K562 (cell line): Measurements from ENCODE around the gene TNFRSF18. TPM values are rescaled to one million over a fixed set of nuclear protein-coding genes. Genes with fewer than 3 reads are reported as not detected.

Source experiments
- CHAMP1 ChIP-seq: fragments of 450-650 bp; IDR thresholded peaks from 2 replicates; pipeline ENCODE4 v1.6.1; 2016; ENCODE audit warnings: mild to moderate bottlenecking
- CHD4 ChIP-seq: fragments of 200-600 bp; sonication (generic); IDR thresholded peaks from 3 replicates; pipeline ENCODE4 v1.6.1; 2012; ENCODE audit warnings: low read depth, mild to moderate bottlenecking, mixed read lengths, low read length, inconsistent platforms; ENCODE audit not compliant: insufficient read depth, insufficient replicate concordance, poor library complexity, severe bottlenecking
- HDGF ChIP-seq: fragments of 450-650 bp; IDR thresholded peaks from 2 replicates; pipeline ENCODE4 v1.6.1; 2016
- KDM1A ChIP-seq, 2 experiments: fragments of 450-650 bp; IDR thresholded peaks; 2 replicates each; pipeline ENCODE4 v1.6.1; 2016; ENCODE audit warnings: mild to moderate bottlenecking in 2 of 2
- MEIS2 ChIP-seq: fragments of 450-650 bp; IDR thresholded peaks from 2 replicates; pipeline ENCODE4 v1.6.1; 2014; ENCODE audit warnings: mild to moderate bottlenecking; ENCODE audit not compliant: partially characterized antibody
- MIER1 ChIP-seq: fragments of 450-650 bp; IDR thresholded peaks from 2 replicates; pipeline ENCODE4 v1.6.1; 2016; ENCODE audit warnings: antibody characterized with exemption, mild to moderate bottlenecking, low read depth
- MTA2 ChIP-seq: fragments of 450-650 bp; IDR thresholded peaks from 2 replicates; pipeline ENCODE4 v1.6.1; 2016; ENCODE audit warnings: low read depth
- POU5F1 ChIP-seq: fragments of 150-350 bp; IDR thresholded peaks from 2 replicates; pipeline ENCODE4 v1.6.1; 2014; ENCODE audit warnings: borderline replicate concordance, low read length, low read depth, mild to moderate bottlenecking; ENCODE audit not compliant: partially characterized antibody
- RBM15 ChIP-seq: fragments of 200-400 bp; formaldehyde crosslinking; IDR thresholded peaks from 2 replicates; pipeline ENCODE4 v1.6.1; 2018; ENCODE audit warnings: mild to moderate bottlenecking, low read length, moderate library complexity; ENCODE audit not compliant: insufficient read depth
- RBM34 ChIP-seq: fragments of 200-400 bp; formaldehyde crosslinking; IDR thresholded peaks from 2 replicates; pipeline ENCODE4 v1.6.1; 2018; ENCODE audit warnings: low read length, borderline replicate concordance; ENCODE audit not compliant: insufficient read depth
- SETDB1 ChIP-seq: IDR thresholded peaks from one replicate; pipeline ENCODE4 v1.6.1; 2012; ENCODE audit warnings: low read length, control low read depth, inconsistent platforms
- SREBF2 ChIP-seq: sonication (generic); formaldehyde crosslinking; IDR thresholded peaks from 2 replicates; pipeline ENCODE4 v1.4.0; 2020; ENCODE audit warnings: mild to moderate bottlenecking, missing genetic modification reagents
- TGIF2 ChIP-seq: sonication (generic); formaldehyde crosslinking; IDR thresholded peaks from 2 replicates; pipeline ENCODE4 v1.8.1; 2022; ENCODE audit warnings: mild to moderate bottlenecking, missing genetic modification reagents, moderate library complexity
- TRIM28 ChIP-seq: fragments of 450-650 bp; IDR thresholded peaks from 2 replicates; pipeline ENCODE4 v1.6.1; 2017
- WHSC1 ChIP-seq: IDR thresholded peaks from one replicate; pipeline ENCODE4 v1.6.1; 2012; ENCODE audit warnings: low read length, control low read depth, inconsistent platforms
- ZC3H4 ChIP-seq: sonication (generic); formaldehyde crosslinking; IDR thresholded peaks from 2 replicates; pipeline ENCODE4 v1.9.0; 2021; ENCODE audit warnings: missing genetic modification reagents, borderline replicate concordance
- ZNF699 ChIP-seq: fragments of 250-450 bp; sonication (Bioruptor Pico); IDR thresholded peaks from 2 replicates; pipeline ENCODE4 v1.8.0; 2021; ENCODE audit warnings: mild to moderate bottlenecking, moderate library complexity; ENCODE audit not compliant: insufficient replicate concordance
- ZSCAN32 ChIP-seq: fragments of 450-650 bp; formaldehyde crosslinking; IDR thresholded peaks from 2 replicates; pipeline ENCODE4 v1.4.0; 2020; ENCODE audit warnings: mild to moderate bottlenecking, moderate library complexity
- polyA plus RNA-seq, 8 experiments: library from polyadenylated mRNA; depleted of rRNA in 4 of 8; stranded (reverse) in 5 of 8; unstranded in 3 of 8; fragments of >200 nt; fragmentation: Nextera tagmentation in 2 of 8; fragmentation: Illumina TruSeq in 1 of 8; extraction: Ambion mirVana in 2 of 8; extraction: Trizol in 1 of 8; gene quantifications; 2 replicates each; pipeline versions ENCODE4 v1.2.1 to v1.2.3, GENCODE V29; 2011 to 2014; ENCODE audit warnings: inconsistent platforms in 1 of 8, missing spikeins in 1 of 8
- total RNA-seq, 7 experiments: library from RNA; depleted of rRNA in 6 of 7; stranded (reverse); fragments of >200 nt in 6 of 7; fragmentation: Illumina TruSeq in 2 of 7; extraction: Trizol in 2 of 7; gene quantifications; 2 replicates each; pipeline versions ENCODE4 v1.2.1 to v1.2.3, GENCODE V29; 2011 to 2021; ENCODE audit warnings: low replicate concordance in 1 of 7
- TF ChIP-seq, protein P1 (sequence below): fragments of 450-650 bp; formaldehyde crosslinking; IDR thresholded peaks from 2 replicates; pipeline ENCODE4 v1.4.0; 2020; ENCODE audit warnings: mild to moderate bottlenecking, moderate library complexity
- TF ChIP-seq, protein P2 (sequence below): fragments of 250-450 bp; sonication (Bioruptor Pico); IDR thresholded peaks from 2 replicates; pipeline ENCODE4 v1.4.0; 2020

Gene TNFRSF18
- total and polyA plus RNA-seq, 9 of the 15 experiments (the other 6 are each of a cell fraction or from before 2014, with no cell fraction given) = 0.24 to 0.27 TPM; not detected in 7

- TF ChIP-seq RBM15 (no peak), RBM34 (no peak), SREBF2 (CRISPR knock-in tag) (no peak), SETDB1 (no peak), ZSCAN32 (CRISPR knock-in tag) (no peak), MEIS2 (no peak), MIER1 (no peak), TRIM28 (no peak), MTA2 (no peak), ZNF699 (CRISPR knock-in tag) (no peak), CHD4 (no peak), POU5F1 (peak; percentile 0), ZC3H4 (0 out of 2 replicates have a peak, but pooled peaks have one; percentile 70), HDGF (no peak), TGIF2 (CRISPR knock-in tag) (no peak), CHAMP1 (no peak), KDM1A (IDR thresholded peaks at IDR 0.05) (no peak), WHSC1 (no peak)
- TF ChIP-seq, protein P1, sequence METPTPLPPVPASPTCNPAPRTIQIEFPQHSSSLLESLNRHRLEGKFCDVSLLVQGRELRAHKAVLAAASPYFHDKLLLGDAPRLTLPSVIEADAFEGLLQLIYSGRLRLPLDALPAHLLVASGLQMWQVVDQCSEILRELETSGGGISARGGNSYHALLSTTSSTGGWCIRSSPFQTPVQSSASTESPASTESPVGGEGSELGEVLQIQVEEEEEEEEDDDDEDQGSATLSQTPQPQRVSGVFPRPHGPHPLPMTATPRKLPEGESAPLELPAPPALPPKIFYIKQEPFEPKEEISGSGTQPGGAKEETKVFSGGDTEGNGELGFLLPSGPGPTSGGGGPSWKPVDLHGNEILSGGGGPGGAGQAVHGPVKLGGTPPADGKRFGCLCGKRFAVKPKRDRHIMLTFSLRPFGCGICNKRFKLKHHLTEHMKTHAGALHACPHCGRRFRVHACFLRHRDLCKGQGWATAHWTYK (CRISPR knock-in tag) = peak; percentile 62; the same call in 1 of the 2 replicates
- TF ChIP-seq, protein P2, sequence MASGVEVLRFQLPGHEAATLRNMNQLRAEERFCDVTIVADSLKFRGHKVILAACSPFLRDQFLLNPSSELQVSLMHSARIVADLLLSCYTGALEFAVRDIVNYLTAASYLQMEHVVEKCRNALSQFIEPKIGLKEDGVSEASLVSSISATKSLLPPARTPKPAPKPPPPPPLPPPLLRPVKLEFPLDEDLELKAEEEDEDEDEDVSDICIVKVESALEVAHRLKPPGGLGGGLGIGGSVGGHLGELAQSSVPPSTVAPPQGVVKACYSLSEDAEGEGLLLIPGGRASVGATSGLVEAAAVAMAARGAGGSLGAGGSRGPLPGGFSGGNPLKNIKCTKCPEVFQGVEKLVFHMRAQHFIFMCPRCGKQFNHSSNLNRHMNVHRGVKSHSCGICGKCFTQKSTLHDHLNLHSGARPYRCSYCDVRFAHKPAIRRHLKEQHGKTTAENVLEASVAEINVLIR = no peak
Observed at GRCh38 chr1:1232208-1232795, 25.9 kb upstream of the TNFRSF18 start, which contains the start of gene B3GALT6 (continued).
